WI38 (cell line): ENCODE measurements around the gene IQSEC1.

ENCODE experiments used
- H3K4me3 ChIP-seq: 2 replicates; pipeline ENCODE4 v1.5.1; 2011; ENCODE audit warnings: low read depth, mild to moderate bottlenecking, control low read depth, low read length
- TF ChIP-seq, protein P1 (sequence below): IDR thresholded peaks from 2 replicates; pipeline ENCODE4 v1.5.1; 2012; ENCODE audit warnings: low read depth, mild to moderate bottlenecking, control low read depth, low read length

IQSEC1 gene

DNA sequence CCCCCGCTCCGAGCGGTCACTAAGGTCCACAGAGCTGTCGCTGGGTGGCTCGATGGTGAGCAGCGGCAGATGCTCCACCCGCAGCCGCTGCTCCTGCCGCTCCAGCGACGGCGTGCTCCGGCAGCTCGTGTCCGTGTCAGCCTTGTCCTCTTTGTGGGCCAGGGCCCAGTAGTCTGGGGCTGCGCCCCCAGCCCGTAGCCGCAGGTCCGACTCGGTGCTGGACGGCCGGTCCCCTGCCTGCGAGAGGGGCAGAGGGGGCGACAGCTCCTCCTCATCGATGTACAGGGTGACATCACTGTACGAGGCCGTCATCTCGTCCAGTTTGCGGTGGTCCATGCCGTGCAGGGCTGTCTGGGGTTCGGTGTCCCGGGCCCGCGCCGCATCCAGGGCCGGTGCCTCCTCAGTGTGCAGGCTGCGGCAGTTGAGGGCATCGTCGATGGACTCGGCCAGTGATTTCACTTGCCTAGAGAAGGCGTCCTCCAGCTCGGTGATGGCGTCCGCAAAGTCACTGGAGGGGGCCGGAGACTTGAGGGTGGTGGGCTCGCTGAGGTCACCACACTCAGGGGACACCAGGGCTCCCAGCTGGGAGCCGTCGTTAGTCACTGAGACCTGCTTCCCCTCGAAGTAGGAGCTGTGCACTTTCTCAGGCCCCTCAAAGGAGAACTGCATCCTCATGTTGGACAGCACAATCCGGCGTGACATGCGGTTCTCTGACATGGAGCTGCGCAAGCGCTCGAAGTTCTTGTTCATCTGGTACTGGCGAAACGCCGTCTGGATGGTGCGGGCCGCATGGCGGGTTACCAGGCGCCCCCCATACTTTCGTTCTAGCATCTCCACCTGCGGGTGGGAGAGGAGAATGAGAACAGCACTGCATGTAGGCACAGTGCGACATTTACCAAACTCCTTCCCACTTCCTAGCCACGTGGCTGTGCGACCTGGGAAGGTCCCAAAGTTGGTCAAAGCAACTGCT lies 137.1 kb downstream of the IQSEC1 start:
- no peak overlapping the region for H3K4me3 ChIP-seq

DNA sequence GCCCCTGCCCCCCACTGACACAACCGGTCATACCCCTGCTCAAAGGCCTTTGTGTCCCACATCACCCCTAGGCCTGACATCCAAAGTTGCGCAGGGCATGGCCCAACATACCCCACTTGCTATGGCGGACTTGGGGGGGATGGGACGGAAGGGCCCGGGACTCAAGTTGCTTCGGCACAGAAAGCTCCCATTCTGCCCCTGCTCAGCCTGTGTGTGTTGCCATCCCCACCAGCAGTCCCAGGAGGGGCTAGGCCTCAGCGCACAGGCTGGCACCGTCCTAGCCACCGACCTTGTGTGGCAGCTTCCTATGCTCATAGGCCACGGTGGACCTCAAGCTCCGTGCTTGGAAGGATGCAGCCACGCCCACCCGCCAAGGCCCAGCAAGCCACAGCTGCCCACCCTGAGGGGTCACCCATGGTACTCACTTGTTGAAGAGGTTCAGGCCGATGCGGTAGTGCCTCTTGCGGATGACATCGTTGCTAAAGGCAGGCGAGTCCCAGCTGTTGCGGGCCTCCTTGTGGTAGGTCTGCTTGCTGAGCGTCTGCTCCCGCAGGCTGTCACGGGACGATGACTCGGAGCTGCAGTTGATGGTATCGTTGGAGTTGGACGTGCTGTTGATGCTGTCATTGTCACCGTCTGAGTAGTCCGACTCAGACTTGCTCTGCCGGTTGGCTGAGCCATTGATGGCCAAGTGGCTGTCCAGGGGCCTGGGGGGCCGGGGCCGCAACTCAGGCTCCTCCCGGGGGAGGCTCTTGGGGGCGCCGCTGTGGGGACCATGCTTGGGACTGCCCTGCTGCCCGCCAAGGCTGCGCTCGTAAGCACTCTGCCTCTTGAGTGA lies 138.0 kb downstream of the IQSEC1 start:
- H3K4me3 ChIP-seq = no peak overlapping the region
- TF ChIP-seq, protein P1, sequence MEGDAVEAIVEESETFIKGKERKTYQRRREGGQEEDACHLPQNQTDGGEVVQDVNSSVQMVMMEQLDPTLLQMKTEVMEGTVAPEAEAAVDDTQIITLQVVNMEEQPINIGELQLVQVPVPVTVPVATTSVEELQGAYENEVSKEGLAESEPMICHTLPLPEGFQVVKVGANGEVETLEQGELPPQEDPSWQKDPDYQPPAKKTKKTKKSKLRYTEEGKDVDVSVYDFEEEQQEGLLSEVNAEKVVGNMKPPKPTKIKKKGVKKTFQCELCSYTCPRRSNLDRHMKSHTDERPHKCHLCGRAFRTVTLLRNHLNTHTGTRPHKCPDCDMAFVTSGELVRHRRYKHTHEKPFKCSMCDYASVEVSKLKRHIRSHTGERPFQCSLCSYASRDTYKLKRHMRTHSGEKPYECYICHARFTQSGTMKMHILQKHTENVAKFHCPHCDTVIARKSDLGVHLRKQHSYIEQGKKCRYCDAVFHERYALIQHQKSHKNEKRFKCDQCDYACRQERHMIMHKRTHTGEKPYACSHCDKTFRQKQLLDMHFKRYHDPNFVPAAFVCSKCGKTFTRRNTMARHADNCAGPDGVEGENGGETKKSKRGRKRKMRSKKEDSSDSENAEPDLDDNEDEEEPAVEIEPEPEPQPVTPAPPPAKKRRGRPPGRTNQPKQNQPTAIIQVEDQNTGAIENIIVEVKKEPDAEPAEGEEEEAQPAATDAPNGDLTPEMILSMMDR = no peak

More for the DNA sequence above, 137.1 kb downstream of the IQSEC1 start:
- TF ChIP-seq, protein P1 = no peak

DNA sequence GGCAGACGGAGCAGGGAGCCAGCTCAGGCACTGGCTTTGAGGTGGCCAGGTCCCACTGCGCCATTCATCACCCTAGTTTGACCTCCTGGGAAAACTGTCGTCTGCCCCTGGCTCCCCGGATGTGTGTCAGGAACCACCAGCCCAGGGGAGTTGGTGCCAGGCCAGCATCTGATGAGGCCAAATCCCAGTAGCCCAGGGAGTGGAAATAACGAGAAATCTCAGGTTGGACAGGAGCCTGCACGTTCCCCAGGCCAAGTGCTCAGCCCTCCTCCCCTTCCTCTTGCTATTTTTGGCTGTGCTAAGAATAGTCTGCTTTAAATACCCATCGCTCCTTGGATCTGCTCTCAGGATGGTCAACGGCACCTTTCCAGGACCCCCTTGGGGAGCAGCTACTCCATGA lies 138.8 kb downstream of the IQSEC1 start:
- no peak overlapping the region for H3K4me3 ChIP-seq
- TF ChIP-seq, protein P1 = no peak

DNA sequence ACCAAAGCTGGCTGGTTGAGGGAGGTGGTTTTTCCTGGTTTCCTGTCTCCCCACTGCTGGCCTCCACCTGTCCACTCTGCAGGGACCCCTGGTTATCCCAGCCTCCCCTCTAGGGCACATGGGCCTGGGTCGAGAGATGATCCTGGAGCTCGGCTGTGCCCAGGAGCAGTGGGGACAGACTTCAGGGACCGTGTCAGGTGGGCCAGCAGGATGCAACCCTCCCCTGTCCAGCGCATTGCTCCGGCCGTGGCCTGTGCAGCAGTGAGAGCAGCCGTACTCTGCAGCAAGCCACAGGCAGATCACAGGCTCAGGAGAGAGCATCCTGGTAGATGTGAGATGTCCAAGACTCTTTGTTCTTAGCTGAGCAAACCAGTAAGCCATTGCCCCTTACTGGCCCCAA lies 139.3 kb downstream of the IQSEC1 start:
- H3K4me3 ChIP-seq = no peak overlapping the region
- TF ChIP-seq, protein P1 = no peak

DNA sequence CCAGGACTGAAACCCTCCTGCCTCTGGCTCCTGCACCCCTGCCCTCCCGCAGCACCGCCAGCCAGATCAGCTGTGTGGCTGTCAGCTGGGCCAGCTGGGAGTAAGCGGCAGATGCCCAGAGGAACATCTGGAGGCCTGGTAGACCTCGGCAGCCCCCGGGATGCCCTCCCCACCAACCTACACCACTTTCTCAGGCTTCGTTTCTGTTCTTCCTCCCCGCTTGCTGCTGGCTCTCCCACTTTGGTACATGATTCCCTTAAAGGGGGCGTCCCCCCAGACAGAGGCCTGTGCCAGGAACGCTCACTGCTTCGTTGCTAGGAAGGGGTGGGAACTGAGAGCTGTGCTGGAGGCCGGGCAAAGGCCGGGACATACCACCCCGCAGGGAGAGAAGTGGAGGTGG lies 140.5 kb downstream of the IQSEC1 start:
- TF ChIP-seq, protein P1 = no peak
- no peak overlapping the region for H3K4me3 ChIP-seq

DNA sequence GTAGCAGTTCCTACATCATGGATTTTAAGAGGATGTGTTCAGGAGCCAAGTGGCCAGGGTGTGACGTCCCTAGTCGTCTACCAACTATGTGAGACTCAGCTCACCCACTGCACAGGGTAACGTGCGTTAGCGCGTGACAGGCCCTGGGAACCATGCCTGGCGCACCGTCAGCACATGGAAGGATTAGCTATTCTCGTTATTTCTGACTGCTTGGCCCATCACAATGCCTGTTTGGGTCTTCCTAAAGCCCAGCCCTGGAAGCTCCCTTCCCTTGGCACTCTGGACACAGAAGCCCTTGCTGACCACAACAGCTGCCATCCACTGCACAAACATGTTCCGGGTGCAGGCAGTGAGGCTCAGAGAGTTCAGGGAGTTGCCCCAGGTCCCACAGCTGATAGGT lies 140.9 kb downstream of the IQSEC1 start:
- H3K4me3 ChIP-seq = no peak overlapping the region
- TF ChIP-seq, protein P1 = no peak
